H9 (cell line): ENCODE data around the gene GGA3. TPM values are rescaled to one million over a fixed set of nuclear protein-coding genes. Genes with fewer than 3 reads are reported as not detected.

ENCODE experiments used
- DNase-seq: peaks from one replicate; pipeline ENCODE4 v3.0.0-alpha.2; 2017
- H2AFZ ChIP-seq: one replicate; pipeline ENCODE4 v1.6.1; 2013; ENCODE audit warnings: mild to moderate bottlenecking, low read length, control low read depth, moderate library complexity
- H2AK5ac ChIP-seq: 2 replicates; pipeline ENCODE4 v1.6.1; 2013; ENCODE audit warnings: low read length, control low read depth, mixed read lengths; ENCODE audit not compliant: insufficient read length
- H2BK120ac ChIP-seq: one replicate; pipeline ENCODE4 v1.6.1; 2013; ENCODE audit warnings: low read depth, mild to moderate bottlenecking, low read length, control low read depth, inconsistent platforms; ENCODE audit not compliant: poor library complexity, severe bottlenecking
- H2BK12ac ChIP-seq: 2 replicates; pipeline ENCODE4 v1.6.1; 2013; ENCODE audit warnings: low read length, control low read depth, mixed read lengths, low read depth; ENCODE audit not compliant: insufficient read length
- H2BK15ac ChIP-seq: 2 replicates; pipeline ENCODE4 v1.6.1; 2013; ENCODE audit warnings: low read depth, low read length, control low read depth
- H2BK20ac ChIP-seq: one replicate; pipeline ENCODE4 v1.6.1; 2013; ENCODE audit warnings: low read depth, mild to moderate bottlenecking, low read length, control low read depth, inconsistent platforms; ENCODE audit not compliant: poor library complexity, severe bottlenecking
- H2BK5ac ChIP-seq: 2 replicates; pipeline ENCODE4 v1.6.1; 2013; ENCODE audit warnings: low read length, control low read depth, mixed read lengths; ENCODE audit not compliant: insufficient read length
- H3K14ac ChIP-seq: 2 replicates; pipeline ENCODE4 v1.6.1; 2013; ENCODE audit warnings: low read length, control low read depth; ENCODE audit not compliant: insufficient read depth
- H3K18ac ChIP-seq: 2 replicates; pipeline ENCODE4 v1.6.1; 2013; ENCODE audit warnings: low read depth, mild to moderate bottlenecking, mixed read lengths, low read length, control low read depth; ENCODE audit not compliant: insufficient read length
- H3K23ac ChIP-seq: 2 replicates; pipeline ENCODE4 v1.6.1; 2013; ENCODE audit warnings: low read length, control low read depth, mixed read lengths, low read depth; ENCODE audit not compliant: insufficient read length
- H3K23me2 ChIP-seq: 2 replicates; pipeline ENCODE4 v1.6.1; 2013; ENCODE audit warnings: low read depth, mild to moderate bottlenecking, mixed read lengths, low read length, control low read depth; ENCODE audit not compliant: insufficient read length, poor library complexity, severe bottlenecking
- H3K27ac ChIP-seq: 2 replicates; pipeline ENCODE4 v1.5.1; 2013; ENCODE audit warnings: low read length, control low read depth, mixed read lengths, low read depth; ENCODE audit not compliant: insufficient read length
- H3K27me3 ChIP-seq: 2 replicates; pipeline ENCODE4 v1.6.1; 2013; ENCODE audit warnings: low read length, control low read depth, inconsistent platforms; ENCODE audit not compliant: insufficient read depth
- H3K4ac ChIP-seq: 2 replicates; pipeline ENCODE4 v1.6.1; 2013; ENCODE audit warnings: low read depth, mild to moderate bottlenecking, control low read depth, inconsistent platforms, low read length, moderate library complexity
- H3K4me1 ChIP-seq: 2 replicates; pipeline ENCODE4 v1.6.1; 2013; ENCODE audit warnings: low read length, control low read depth, inconsistent platforms; ENCODE audit not compliant: insufficient read depth
- H3K4me2 ChIP-seq: 2 replicates; pipeline ENCODE4 v1.6.1; 2013; ENCODE audit warnings: low read length, control low read depth, mixed read lengths; ENCODE audit not compliant: insufficient read length, insufficient read depth
- H3K56ac ChIP-seq: 2 replicates; pipeline ENCODE4 v1.6.1; 2013; ENCODE audit warnings: low read depth, mild to moderate bottlenecking, mixed read lengths, low read length, control low read depth; ENCODE audit not compliant: insufficient read length
- H3K79me1 ChIP-seq: 2 replicates; pipeline ENCODE4 v1.6.1; 2013; ENCODE audit warnings: low read depth, mild to moderate bottlenecking, moderate library complexity, low read length, control low read depth, inconsistent platforms; ENCODE audit not compliant: insufficient read depth, poor library complexity, severe bottlenecking
- H3K79me2 ChIP-seq: 2 replicates; pipeline ENCODE4 v1.6.1; 2013; ENCODE audit warnings: low read length, control low read depth, inconsistent platforms; ENCODE audit not compliant: insufficient read depth
- H3K9ac ChIP-seq: 2 replicates; pipeline ENCODE4 v1.6.1; 2013; ENCODE audit warnings: low read length, control low read depth, mixed read lengths; ENCODE audit not compliant: insufficient read length; ENCODE audit errors: extremely low read depth
- H3K9me3 ChIP-seq: one replicate; pipeline ENCODE4 v1.6.1; 2013; ENCODE audit warnings: low read depth, low read length, inconsistent platforms; ENCODE audit not compliant: control insufficient read depth
- H3T11ph ChIP-seq: one replicate; pipeline ENCODE4 v1.6.1; 2013; ENCODE audit warnings: mild to moderate bottlenecking, low read length, control low read depth, inconsistent platforms
- H4K20me1 ChIP-seq: one replicate; pipeline ENCODE4 v1.6.1; 2013; ENCODE audit not compliant: control insufficient read depth, insufficient read length, insufficient read depth
- H4K5ac ChIP-seq: 2 replicates; pipeline ENCODE4 v1.6.1; 2013; ENCODE audit warnings: low read depth, mild to moderate bottlenecking, mixed read lengths, low read length, control low read depth; ENCODE audit not compliant: insufficient read length
- H4K8ac ChIP-seq: replicated peaks from 2 replicates; pipeline ENCODE4 v1.6.1; 2013; ENCODE audit warnings: low read length, control low read depth, mixed read lengths, low read depth; ENCODE audit not compliant: insufficient read length
- H4K91ac ChIP-seq: 2 replicates; pipeline ENCODE4 v1.6.1; 2013; ENCODE audit warnings: low read depth, mild to moderate bottlenecking, moderate library complexity, mixed read lengths, low read length, control low read depth; ENCODE audit not compliant: insufficient read length
- H3K27ac Mint-ChIP-seq, 3 experiments: 2 replicates in 2 of 3; 3 replicates in 1 of 3; pipeline ENCODE4 v1.8.0; 2020 to 2021; ENCODE audit warnings: mixed read lengths in 3 of 3, mild to moderate bottlenecking in 1 of 3, moderate library complexity in 1 of 3
- H3K27me3 Mint-ChIP-seq: 2 replicates; pipeline ENCODE4 v1.8.0; 2021; ENCODE audit warnings: low read depth, mild to moderate bottlenecking, moderate library complexity, mixed read lengths
- H3K36me3 Mint-ChIP-seq, 3 experiments: 2 replicates in 2 of 3; 3 replicates in 1 of 3; pipeline ENCODE4 v1.8.0; 2020 to 2021; ENCODE audit warnings: low read depth in 3 of 3, mixed read lengths in 3 of 3; ENCODE audit not compliant: insufficient read depth in 1 of 3
- H3K4me1 Mint-ChIP-seq, 2 experiments: 2 replicates each; pipeline ENCODE4 v1.8.0; 2020; ENCODE audit warnings: mixed read lengths in 2 of 2
- H3K4me3 Mint-ChIP-seq, 2 experiments: 2 replicates in 1 of 2; 3 replicates in 1 of 2; pipeline ENCODE4 v1.8.0; 2020 to 2021; ENCODE audit warnings: mild to moderate bottlenecking in 2 of 2, mixed read lengths in 2 of 2, moderate library complexity in 1 of 2
- H3K9me3 Mint-ChIP-seq, 2 experiments: 2 replicates in 1 of 2; 3 replicates in 1 of 2; pipeline ENCODE4 v1.8.0; 2020; ENCODE audit warnings: mild to moderate bottlenecking in 2 of 2, mixed read lengths in 2 of 2, moderate library complexity in 1 of 2
- WGBS: extraction: QIAGEN DNeasy Blood & Tissue Kit; methylation state at CpG from one replicate; pipeline ENCODE4 v1.1.7; 2013; ENCODE audit warnings: missing lambda C conversion rate, low lambda C conversion rate, mixed read lengths; ENCODE audit not compliant: insufficient read length; ENCODE audit errors: extremely low coverage; 5-methylcytosine and 5-hydroxymethylcytosine counted together
- total RNA-seq: library from RNA; stranded (reverse); gene quantifications from 2 replicates; pipeline ENCODE4 v1.2.1, GENCODE V29; 2021
- TF ChIP-seq, protein P1 (sequence below): fragments of 200-600 bp; sonication (generic); conservative IDR thresholded peaks from 3 replicates; pipeline ENCODE4 v1.8.0; 2021; ENCODE audit warnings: antibody characterized with exemption, mild to moderate bottlenecking

GGA3 gene
- total RNA-seq, 1 experiment from 2014 or later, result 50.3 TPM

DNA sequence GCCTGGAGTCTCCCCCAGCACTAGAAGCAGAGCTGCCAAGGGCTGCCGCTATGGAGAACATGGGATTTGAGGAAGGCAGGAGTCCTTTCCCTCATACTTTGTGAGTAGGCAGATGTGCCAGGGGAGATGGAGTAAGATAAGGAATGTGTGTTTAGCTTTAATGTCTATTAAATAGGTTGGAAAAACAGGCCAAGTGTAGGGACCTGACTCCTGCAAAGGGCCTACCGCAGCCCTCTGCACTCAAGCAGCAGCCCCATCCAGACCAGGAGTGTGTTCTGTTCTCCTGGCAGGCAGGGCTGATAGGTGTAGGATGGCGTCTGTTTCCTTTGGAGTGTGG lies 11.4 kb upstream of the GGA3 start:
- H2AFZ ChIP-seq, result no peak overlapping the region
- WGBS, result no CpG with 5 or more reads among the region's 3 CpGs
- H2BK20ac ChIP-seq, result no peak overlapping the region
- H3K9ac ChIP-seq, result no peak overlapping the region
- no peaks in the 10 kb centered on the region for H3K9me3 ChIP-seq
- H2BK120ac ChIP-seq, result no peak overlapping the region
- no peak overlapping the region for H3K4me2 ChIP-seq
- H2BK5ac ChIP-seq, result no peak overlapping the region
- Mint-ChIP-seq H3K4me3 (peak overlapping the region; percentile 72 to 83; a peak in 4 of 5 replicates), H3K9me3 (no peaks in the 10 kb centered on the region), H3K27ac (no peak overlapping the region), H3K27me3 (no peaks in the 10 kb centered on the region; the same call in 1 of the 2 replicates), H3K4me1 (peaks cover 13 to 16% of the 10 kb centered on the region in 2 experiments), H3K36me3 (peaks cover 0 to 25% (median 23%) of the 10 kb centered on the region in 3 experiments; a peak in 6 of 7 replicates)
- no peak overlapping the region for H3K23ac ChIP-seq
- TF ChIP-seq, protein P1, sequence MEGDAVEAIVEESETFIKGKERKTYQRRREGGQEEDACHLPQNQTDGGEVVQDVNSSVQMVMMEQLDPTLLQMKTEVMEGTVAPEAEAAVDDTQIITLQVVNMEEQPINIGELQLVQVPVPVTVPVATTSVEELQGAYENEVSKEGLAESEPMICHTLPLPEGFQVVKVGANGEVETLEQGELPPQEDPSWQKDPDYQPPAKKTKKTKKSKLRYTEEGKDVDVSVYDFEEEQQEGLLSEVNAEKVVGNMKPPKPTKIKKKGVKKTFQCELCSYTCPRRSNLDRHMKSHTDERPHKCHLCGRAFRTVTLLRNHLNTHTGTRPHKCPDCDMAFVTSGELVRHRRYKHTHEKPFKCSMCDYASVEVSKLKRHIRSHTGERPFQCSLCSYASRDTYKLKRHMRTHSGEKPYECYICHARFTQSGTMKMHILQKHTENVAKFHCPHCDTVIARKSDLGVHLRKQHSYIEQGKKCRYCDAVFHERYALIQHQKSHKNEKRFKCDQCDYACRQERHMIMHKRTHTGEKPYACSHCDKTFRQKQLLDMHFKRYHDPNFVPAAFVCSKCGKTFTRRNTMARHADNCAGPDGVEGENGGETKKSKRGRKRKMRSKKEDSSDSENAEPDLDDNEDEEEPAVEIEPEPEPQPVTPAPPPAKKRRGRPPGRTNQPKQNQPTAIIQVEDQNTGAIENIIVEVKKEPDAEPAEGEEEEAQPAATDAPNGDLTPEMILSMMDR, result no peak
- no peak overlapping the region for H4K8ac ChIP-seq
- H4K5ac ChIP-seq, result no peak overlapping the region
- H3K27ac ChIP-seq, result no peak overlapping the region
- H4K20me1 ChIP-seq, result no peaks in the 10 kb centered on the region
- no peak overlapping the region for H3T11ph ChIP-seq
- no peaks in the 10 kb centered on the region for H3K79me2 ChIP-seq
- H3K14ac ChIP-seq, result no peak overlapping the region
- H3K4ac ChIP-seq, result no peak overlapping the region
- H3K23me2 ChIP-seq, result peaks cover 22% of the 10 kb centered on the region
- no peaks in the 10 kb centered on the region for H3K27me3 ChIP-seq
- H2BK12ac ChIP-seq, result no peak overlapping the region
- H3K4me1 ChIP-seq, result 0 out of 2 replicates have a peak, but pooled peaks cover 2% of the 10 kb centered on the region
- H3K79me1 ChIP-seq, result no peaks in the 10 kb centered on the region
- H2AK5ac ChIP-seq, result no peak overlapping the region
- no peak overlapping the region for H2BK15ac ChIP-seq
- no peak overlapping the region for H3K18ac ChIP-seq
- no peak overlapping the region for H3K56ac ChIP-seq
- no peak for DNase-seq
- H4K91ac ChIP-seq, result no peak overlapping the region
